ENCODE data around the gene USP37. TPM values are rescaled to one million over a fixed set of nuclear protein-coding genes. Genes with fewer than 3 reads are reported as not detected.

The USP37 gene
- total and polyA plus RNA-seq, 2 of the 13 experiments (the other 11 are each of a cell fraction or from before 2014, with no cell fraction given) = 6.5 to 30.6 TPM

GRCh38 chr2:218406209-218406948 lies 161.8 kb downstream of the USP37 start (continued):
- TF ChIP-seq KDM5B (CRISPR knock-in tag; IDR thresholded peaks at IDR 0.05; ENCODE audit: borderline replicate concordance) (peak; percentile 85), HNRNPK (IDR thresholded peaks at IDR 0.05; ENCODE audit: low read depth, low read length, poor library complexity, severe bottlenecking) (peak; percentile 86), ZIK1 (CRISPR knock-in tag; IDR thresholded peaks at IDR 0.05; ENCODE audit: borderline replicate concordance, low read depth) (0 out of 2 replicates have a peak, but pooled peaks have one; percentile 29), NCOA5 (CRISPR knock-in tag; IDR thresholded peaks at IDR 0.05) (no peak), ZNF678 (CRISPR knock-in tag; IDR thresholded peaks at IDR 0.05) (no peak), IRF9 (CRISPR knock-in tag; IDR thresholded peaks at IDR 0.05; ENCODE audit: borderline replicate concordance) (no peak; the same call in 1 of the 2 replicates), HNRNPLL (IDR thresholded peaks at IDR 0.05; ENCODE audit: low read depth, low read length, poor library complexity, severe bottlenecking) (peak; percentile 69), ZNF879 (CRISPR knock-in tag; IDR thresholded peaks at IDR 0.05) (no peak), PAWR (CRISPR knock-in tag; IDR thresholded peaks at IDR 0.05; ENCODE audit: borderline replicate concordance) (no peak), BRF2 (CRISPR knock-in tag; IDR thresholded peaks at IDR 0.05) (no peak), EHMT2 (IDR thresholded peaks at IDR 0.05; ENCODE audit: borderline replicate concordance, low read depth, low read length) (no peak), FLYWCH1 (CRISPR knock-in tag; IDR thresholded peaks at IDR 0.05) (no peak), ZNF263 (CRISPR knock-in tag; IDR thresholded peaks at IDR 0.05) (no peak), YY1 (IDR thresholded peaks at IDR 0.05; ENCODE audit: insufficient read depth, insufficient replicate concordance, low read depth, low read length) (peak; percentile 85), ZNF296 (CRISPR knock-in tag; conservative IDR thresholded peaks at IDR 0.05) (peak; percentile 72; the same call in 1 of the 2 replicates), ETV5 (CRISPR knock-in tag; IDR thresholded peaks at IDR 0.05; ENCODE audit: borderline replicate concordance) (peak; percentile 84), NR2F2 (IDR thresholded peaks at IDR 0.05; ENCODE audit: borderline replicate concordance, low read depth) (no peak), PRDM15 (CRISPR knock-in tag; IDR thresholded peaks at IDR 0.05) (0 out of 2 replicates have a peak, but pooled peaks have one; percentile 35), HOXA5 (CRISPR knock-in tag; IDR thresholded peaks at IDR 0.05) (no peak), SRF (IDR thresholded peaks at IDR 0.05; ENCODE audit: low read depth, low read length) (peak; percentile 42; the same call in 1 of the 2 replicates)

All from HepG2 (cell line).